Smooth muscle cell (in vitro differentiated cells): ENCODE data around the gene RAPGEF1. TPM values are rescaled to one million over a fixed set of nuclear protein-coding genes. Genes with fewer than 3 reads are reported as not detected.
A peak's percentile ranks its signal among the peaks of the same experiment; 100 is the strongest.

Experiments
- DNase-seq: peaks from one replicate; lab custom pipeline; 2025; ENCODE audit not compliant: unreplicated experiment; lab: John Stamatoyannopoulos, UW
- H2AFZ ChIP-seq: fragments of 200-600 bp; sonication (generic); 2 replicates; pipeline ENCODE4 v1.6.0; 2016; ENCODE audit warnings: antibody characterized with exemption, low read depth, mild to moderate bottlenecking
- H3F3A ChIP-seq: fragments of 200-600 bp; sonication (generic); 2 replicates; pipeline ENCODE4 v1.6.0; 2017; ENCODE audit warnings: antibody characterized with exemption, low read depth
- H3K27ac ChIP-seq: fragments of 200-600 bp; sonication (generic); 2 replicates; pipeline ENCODE4 v1.5.1; 2016; ENCODE audit warnings: low read depth, mild to moderate bottlenecking
- H3K27me3 ChIP-seq: fragments of 200-600 bp; sonication (generic); 2 replicates; pipeline ENCODE4 v1.6.1; 2016; ENCODE audit warnings: low read depth, mild to moderate bottlenecking
- H3K36me3 ChIP-seq: fragments of 200-600 bp; sonication (generic); 2 replicates; pipeline ENCODE4 v1.5.1; 2016; ENCODE audit warnings: low read depth
- H3K4me1 ChIP-seq: fragments of 200-600 bp; sonication (generic); 2 replicates; pipeline ENCODE4 v1.5.1; 2016; ENCODE audit warnings: low read depth
- H3K4me2 ChIP-seq: fragments of 200-600 bp; sonication (generic); 2 replicates; pipeline ENCODE4 v1.6.0; 2016; ENCODE audit warnings: mild to moderate bottlenecking
- H3K4me3 ChIP-seq: fragments of 200-600 bp; sonication (generic); 2 replicates; pipeline ENCODE4 v1.5.1; 2016; ENCODE audit warnings: mild to moderate bottlenecking
- H3K79me2 ChIP-seq: fragments of 200-600 bp; sonication (generic); 2 replicates; pipeline ENCODE4 v1.6.0; 2016; ENCODE audit warnings: low read depth, mild to moderate bottlenecking
- H3K9ac ChIP-seq: fragments of 200-600 bp; sonication (generic); 2 replicates; pipeline ENCODE4 v1.6.0; 2016; ENCODE audit warnings: low read depth
- H3K9me3 ChIP-seq: fragments of 200-600 bp; sonication (generic); replicated peaks from 2 replicates; pipeline ENCODE4 v1.5.1; 2016; ENCODE audit warnings: low read depth
- H4K20me1 ChIP-seq: fragments of 200-600 bp; sonication (generic); 2 replicates; pipeline ENCODE4 v1.6.0; 2016; ENCODE audit warnings: low read depth
- WGBS: methylation state at CpG from one replicate; pipeline ENCODE4 v1.1.7; 2016; ENCODE audit warnings: low lambda C conversion rate; 5-methylcytosine and 5-hydroxymethylcytosine counted together
- polyA plus RNA-seq: library from polyadenylated mRNA; unstranded; fragments of >200 nt; fragmentation: Nextera tagmentation; extraction: Ambion mirVana; gene quantifications from 2 replicates; pipeline ENCODE4 v1.2.1, GENCODE V29; 2016
- total RNA-seq: library from RNA; depleted of rRNA; stranded (reverse); fragments of >200 nt; gene quantifications from 2 replicates; pipeline ENCODE4 v1.2.3, GENCODE V29; 2014
- TF ChIP-seq, protein P1 (sequence below): fragments of 200-600 bp; sonication (generic); IDR thresholded peaks from 2 replicates; pipeline ENCODE4 v1.5.1; 2017; ENCODE audit warnings: borderline replicate concordance, mild to moderate bottlenecking, antibody characterized with exemption; ENCODE audit not compliant: insufficient read depth, poor library complexity, severe bottlenecking

Gene RAPGEF1
- total and polyA plus RNA-seq, 2 experiments from 2014 or later, result 16.4 to 17.8 TPM

DNA sequence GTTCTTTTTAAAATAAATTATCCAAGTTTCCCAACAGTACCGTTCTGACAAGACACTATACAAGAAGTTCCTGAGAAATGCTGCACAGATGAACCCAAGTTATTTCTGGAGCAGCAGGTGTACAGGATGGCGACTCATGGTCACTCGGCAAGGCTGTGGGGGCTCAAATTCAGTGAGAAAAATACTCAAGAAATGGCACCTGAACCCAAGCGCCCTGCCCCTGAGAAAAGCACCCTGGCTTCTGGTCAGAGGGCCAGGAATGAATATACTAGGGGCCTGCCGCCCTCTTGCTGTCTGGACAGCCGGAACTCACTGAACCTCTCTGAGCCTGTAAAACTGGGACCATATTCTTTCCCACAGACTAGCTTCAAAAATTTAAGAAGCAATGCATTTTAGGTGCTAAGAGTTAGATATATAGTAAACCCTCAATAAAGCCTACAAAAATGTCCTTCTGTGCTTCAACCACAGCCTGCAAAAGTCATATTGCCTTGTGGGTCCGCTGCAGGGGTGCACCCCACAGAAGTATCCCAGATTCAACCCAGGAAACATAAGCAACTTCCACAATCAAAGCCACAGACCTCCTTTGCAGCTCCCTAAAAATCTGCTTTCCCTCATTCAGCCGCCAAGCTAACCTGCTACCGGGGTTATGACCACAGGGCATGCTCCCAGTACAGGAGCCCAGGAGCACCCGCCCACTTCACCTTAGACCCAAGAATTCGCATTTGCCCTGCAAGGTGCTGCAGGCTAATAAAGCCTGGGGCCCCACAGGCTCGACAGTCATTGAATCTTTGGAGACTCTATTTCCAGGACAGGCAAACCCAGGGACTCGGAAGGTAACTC is 1.4 kb downstream of the RAPGEF1 start:
- Histone ChIP-seq H3F3A (peaks cover 11% of the 10 kb centered on the region), H3K4me1 (peaks cover 13% of the 10 kb centered on the region), H3K9me3 (no peaks in the 10 kb centered on the region), H3K4me2 (peak overlapping the region; percentile 98), H3K36me3 (no peaks in the 10 kb centered on the region), H4K20me1 (peaks cover 49% of the 10 kb centered on the region), H3K27ac (no peak overlapping the region), H3K4me3 (peak overlapping the region; percentile 74), H3K79me2 (peaks cover 47% of the 10 kb centered on the region), H3K27me3 (no peaks in the 10 kb centered on the region), H2AFZ (peak overlapping the region; percentile 43), H3K9ac (peak overlapping the region; percentile 62)
- TF ChIP-seq, protein P1, sequence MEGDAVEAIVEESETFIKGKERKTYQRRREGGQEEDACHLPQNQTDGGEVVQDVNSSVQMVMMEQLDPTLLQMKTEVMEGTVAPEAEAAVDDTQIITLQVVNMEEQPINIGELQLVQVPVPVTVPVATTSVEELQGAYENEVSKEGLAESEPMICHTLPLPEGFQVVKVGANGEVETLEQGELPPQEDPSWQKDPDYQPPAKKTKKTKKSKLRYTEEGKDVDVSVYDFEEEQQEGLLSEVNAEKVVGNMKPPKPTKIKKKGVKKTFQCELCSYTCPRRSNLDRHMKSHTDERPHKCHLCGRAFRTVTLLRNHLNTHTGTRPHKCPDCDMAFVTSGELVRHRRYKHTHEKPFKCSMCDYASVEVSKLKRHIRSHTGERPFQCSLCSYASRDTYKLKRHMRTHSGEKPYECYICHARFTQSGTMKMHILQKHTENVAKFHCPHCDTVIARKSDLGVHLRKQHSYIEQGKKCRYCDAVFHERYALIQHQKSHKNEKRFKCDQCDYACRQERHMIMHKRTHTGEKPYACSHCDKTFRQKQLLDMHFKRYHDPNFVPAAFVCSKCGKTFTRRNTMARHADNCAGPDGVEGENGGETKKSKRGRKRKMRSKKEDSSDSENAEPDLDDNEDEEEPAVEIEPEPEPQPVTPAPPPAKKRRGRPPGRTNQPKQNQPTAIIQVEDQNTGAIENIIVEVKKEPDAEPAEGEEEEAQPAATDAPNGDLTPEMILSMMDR, result no peak
- DNase-seq, result no peak
- 58% methylated on average over 13 of the region's 13 CpGs for WGBS

DNA sequence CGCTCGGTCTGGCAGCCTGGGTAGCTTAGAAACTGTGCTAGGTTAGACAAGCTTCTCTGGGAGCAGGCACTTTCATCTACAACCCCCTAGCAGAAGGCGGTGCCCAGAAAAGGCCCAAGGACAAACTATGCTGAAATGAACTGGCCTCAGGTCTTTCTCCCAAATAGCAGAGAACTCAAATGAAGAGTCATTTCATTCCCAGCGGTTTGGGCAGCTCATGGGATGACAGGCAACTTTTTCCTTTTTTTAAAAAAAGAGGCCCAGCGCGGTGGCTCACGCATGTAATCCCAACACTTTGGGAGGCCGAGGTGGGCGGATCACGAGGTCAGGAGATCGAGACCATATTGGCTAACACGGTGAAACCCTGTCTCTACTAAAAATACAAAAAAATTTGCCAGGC is 2.5 kb downstream of the RAPGEF1 start:
- Histone ChIP-seq H3K4me2 (no peak overlapping the region), H4K20me1 (peaks cover 54% of the 10 kb centered on the region), H3K27ac (no peak overlapping the region), H3K9me3 (no peaks in the 10 kb centered on the region), H3K27me3 (no peaks in the 10 kb centered on the region), H3K4me1 (peaks cover 13% of the 10 kb centered on the region), H3K9ac (no peak overlapping the region), H3K36me3 (no peaks in the 10 kb centered on the region), H3F3A (peaks cover 11% of the 10 kb centered on the region), H3K4me3 (no peak overlapping the region), H3K79me2 (peaks cover 52% of the 10 kb centered on the region), H2AFZ (no peak overlapping the region)
- TF ChIP-seq, protein P1, result no peak
- DNase-seq, result no peak
- WGBS, result 97% methylated on average over 12 of the region's 12 CpGs

DNA sequence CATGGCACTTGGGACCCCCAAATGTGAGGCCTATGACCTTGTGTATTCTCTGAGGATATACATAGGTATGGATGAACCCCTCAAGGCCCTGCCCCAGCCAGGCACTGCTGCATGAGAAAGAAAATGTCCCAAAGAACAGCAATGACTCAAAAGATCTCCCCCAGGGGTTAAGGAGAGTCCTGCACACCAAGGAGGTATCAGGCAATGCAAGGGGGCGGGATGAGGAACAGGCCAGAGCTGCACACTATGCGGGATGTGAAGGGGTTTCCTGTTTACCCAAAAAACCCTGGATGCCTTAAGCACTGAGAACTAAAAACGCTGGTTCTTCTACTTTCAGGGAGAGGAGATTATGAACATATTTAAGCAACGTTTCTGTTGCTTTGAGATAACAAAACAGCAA is 3.4 kb downstream of the RAPGEF1 start:
- Histone ChIP-seq H3F3A (peaks cover 11% of the 10 kb centered on the region), H4K20me1 (peaks cover 64% of the 10 kb centered on the region), H3K9ac (no peak overlapping the region), H3K36me3 (no peaks in the 10 kb centered on the region), H3K4me1 (peaks cover 19% of the 10 kb centered on the region), H3K4me3 (no peak overlapping the region), H3K79me2 (peaks cover 55% of the 10 kb centered on the region), H2AFZ (no peak overlapping the region), H3K9me3 (no peaks in the 10 kb centered on the region), H3K27ac (no peak overlapping the region), H3K4me2 (no peak overlapping the region), H3K27me3 (no peaks in the 10 kb centered on the region)
- WGBS, result 70% methylated on average over 4 of the region's 4 CpGs
- DNase-seq, result no peak
- TF ChIP-seq, protein P1, result no peak
